ENCODE data around the gene SARDH. TPM values are rescaled to one million over a fixed set of nuclear protein-coding genes. Genes with fewer than 3 reads are reported as not detected.

Gene SARDH
- total and polyA plus RNA-seq, 7 donors: 0.49 to 3.0 (median 1.9) TPM; not detected in 1

GRCh38 chr9:133664173-133665050, 73.7 kb downstream of the SARDH start:
- TF ChIP-seq, protein P1, sequence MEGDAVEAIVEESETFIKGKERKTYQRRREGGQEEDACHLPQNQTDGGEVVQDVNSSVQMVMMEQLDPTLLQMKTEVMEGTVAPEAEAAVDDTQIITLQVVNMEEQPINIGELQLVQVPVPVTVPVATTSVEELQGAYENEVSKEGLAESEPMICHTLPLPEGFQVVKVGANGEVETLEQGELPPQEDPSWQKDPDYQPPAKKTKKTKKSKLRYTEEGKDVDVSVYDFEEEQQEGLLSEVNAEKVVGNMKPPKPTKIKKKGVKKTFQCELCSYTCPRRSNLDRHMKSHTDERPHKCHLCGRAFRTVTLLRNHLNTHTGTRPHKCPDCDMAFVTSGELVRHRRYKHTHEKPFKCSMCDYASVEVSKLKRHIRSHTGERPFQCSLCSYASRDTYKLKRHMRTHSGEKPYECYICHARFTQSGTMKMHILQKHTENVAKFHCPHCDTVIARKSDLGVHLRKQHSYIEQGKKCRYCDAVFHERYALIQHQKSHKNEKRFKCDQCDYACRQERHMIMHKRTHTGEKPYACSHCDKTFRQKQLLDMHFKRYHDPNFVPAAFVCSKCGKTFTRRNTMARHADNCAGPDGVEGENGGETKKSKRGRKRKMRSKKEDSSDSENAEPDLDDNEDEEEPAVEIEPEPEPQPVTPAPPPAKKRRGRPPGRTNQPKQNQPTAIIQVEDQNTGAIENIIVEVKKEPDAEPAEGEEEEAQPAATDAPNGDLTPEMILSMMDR (IDR thresholded peaks at IDR 0.05): no peak
- TF ChIP-seq POLR2A (IDR thresholded peaks at IDR 0.05) (no peak), EP300 (IDR thresholded peaks at IDR 0.05) (no peak), POLR2AphosphoS5 (IDR thresholded peaks at IDR 0.05) (no peak)
- H3K4me1 ChIP-seq: peaks cover 0 to 3% (median 1%) of the 10 kb centered on the region in 4 donors
- H3K4me3 ChIP-seq: no peak overlapping the region
- intact Hi-C loops (cut with DNase I): no loop called here
- H3K9me3 ChIP-seq: no peaks in the 10 kb centered on the region
- H3K27me3 ChIP-seq: peaks cover 0 to 32% (median 0%) of the 10 kb centered on the region in 3 donors
- WGBS, 2 donors: 60 to 77% methylated on average over 27 of the region's 27 CpGs
- no peak for DNase-seq
- H3K27ac ChIP-seq: no peak overlapping the region
- H3K36me3 ChIP-seq: no peaks in the 10 kb centered on the region

DNA sequence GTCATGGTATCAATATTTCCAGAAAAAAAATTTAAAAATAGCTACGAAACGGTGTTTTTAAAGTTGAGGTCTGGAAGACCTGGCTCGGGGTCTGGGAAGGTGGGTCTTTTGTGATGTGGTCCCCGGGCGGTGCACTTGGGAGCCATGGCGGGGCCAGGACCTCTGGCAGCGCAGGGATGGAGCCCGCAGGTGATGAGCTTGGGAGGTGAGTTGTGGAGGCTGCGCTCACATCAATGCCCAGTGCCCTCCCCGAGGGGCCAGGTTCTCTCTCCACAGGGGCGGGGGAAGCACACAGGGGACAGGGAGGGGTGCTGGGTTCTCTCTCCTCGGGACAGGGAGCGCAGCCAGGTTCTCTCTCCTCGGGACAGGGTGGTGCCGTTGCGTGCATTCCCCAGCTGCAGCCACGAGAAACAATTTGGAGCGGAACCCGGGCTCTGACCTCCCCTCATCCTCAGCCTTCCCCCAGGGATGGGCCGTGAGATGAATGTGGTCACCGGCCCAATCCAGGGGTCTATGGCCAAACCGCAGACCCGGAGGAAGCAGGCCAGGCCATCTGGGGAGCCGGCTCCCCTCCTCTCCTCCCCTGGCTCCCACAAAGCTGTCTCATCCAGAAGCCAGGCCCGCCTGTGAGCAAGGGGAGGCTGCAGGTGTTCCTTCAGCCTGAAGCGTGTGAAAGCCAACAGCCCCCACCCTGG, 76.2 kb downstream of the SARDH start:
- intact Hi-C loops (cut with DNase I): no loop called here
- no peak for DNase-seq
- WGBS, 2 donors: 79 to 85% methylated on average over 26 of the region's 26 CpGs
- H3K4me3 ChIP-seq: no peak overlapping the region
- H3K36me3 ChIP-seq: no peaks in the 10 kb centered on the region
- no peak overlapping the region for H3K27ac ChIP-seq
- no peak for TF ChIP-seq EP300 (IDR thresholded peaks at IDR 0.05)
- TF ChIP-seq POLR2A (IDR thresholded peaks at IDR 0.05): no peak
- TF ChIP-seq, protein P1 (IDR thresholded peaks at IDR 0.05): no peak
- no peak for TF ChIP-seq POLR2AphosphoS5 (IDR thresholded peaks at IDR 0.05)
- H3K27me3 ChIP-seq: peaks cover 0 to 54% (median under 1%) of the 10 kb centered on the region in 3 donors
- H3K9me3 ChIP-seq: no peaks in the 10 kb centered on the region
- peaks cover 0 to 19% (median 16%) of the 10 kb centered on the region in 4 donors for H3K4me1 ChIP-seq

DNA sequence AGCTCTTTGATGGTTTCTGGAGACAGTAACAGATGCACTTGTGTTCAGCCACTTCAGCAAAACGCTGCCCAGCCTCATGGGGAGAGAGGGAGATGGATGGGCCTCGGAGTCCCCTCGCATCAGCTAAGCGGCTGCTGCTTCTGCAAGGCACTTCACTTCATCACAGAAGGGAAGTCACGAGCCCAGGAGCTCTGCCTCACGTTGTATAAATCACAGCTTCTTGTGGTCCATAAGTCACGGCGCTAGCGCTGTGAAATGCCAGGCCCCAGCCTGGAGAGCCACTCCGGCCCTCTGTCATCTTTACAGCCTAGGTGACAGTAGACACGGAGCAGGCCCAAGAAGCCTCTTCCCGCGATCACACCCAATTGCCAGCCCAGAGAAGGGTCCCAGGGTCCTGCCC, 78.6 kb downstream of the SARDH start:
- H3K27me3 ChIP-seq: peaks cover 0 to 79% (median 25%) of the 10 kb centered on the region in 3 donors
- WGBS, 2 donors: 53 to 61% methylated on average over 13 of the region's 13 CpGs
- H3K9me3 ChIP-seq: no peaks in the 10 kb centered on the region
- H3K4me3 ChIP-seq: no peak overlapping the region
- TF ChIP-seq EP300 (IDR thresholded peaks at IDR 0.05) (no peak), POLR2A (IDR thresholded peaks at IDR 0.05) (no peak), POLR2AphosphoS5 (IDR thresholded peaks at IDR 0.05) (no peak)
- intact Hi-C loops (cut with DNase I): loop anchor here (5.0 kb wide), 1 partner anchor 72 kb away; no protein-coding TSS in a partner anchor
- H3K36me3 ChIP-seq: no peaks in the 10 kb centered on the region
- no peak overlapping the region for H3K27ac ChIP-seq
- H3K4me1 ChIP-seq: peaks cover 0 to 19% (median 16%) of the 10 kb centered on the region in 4 donors
- no peak for DNase-seq

DNA sequence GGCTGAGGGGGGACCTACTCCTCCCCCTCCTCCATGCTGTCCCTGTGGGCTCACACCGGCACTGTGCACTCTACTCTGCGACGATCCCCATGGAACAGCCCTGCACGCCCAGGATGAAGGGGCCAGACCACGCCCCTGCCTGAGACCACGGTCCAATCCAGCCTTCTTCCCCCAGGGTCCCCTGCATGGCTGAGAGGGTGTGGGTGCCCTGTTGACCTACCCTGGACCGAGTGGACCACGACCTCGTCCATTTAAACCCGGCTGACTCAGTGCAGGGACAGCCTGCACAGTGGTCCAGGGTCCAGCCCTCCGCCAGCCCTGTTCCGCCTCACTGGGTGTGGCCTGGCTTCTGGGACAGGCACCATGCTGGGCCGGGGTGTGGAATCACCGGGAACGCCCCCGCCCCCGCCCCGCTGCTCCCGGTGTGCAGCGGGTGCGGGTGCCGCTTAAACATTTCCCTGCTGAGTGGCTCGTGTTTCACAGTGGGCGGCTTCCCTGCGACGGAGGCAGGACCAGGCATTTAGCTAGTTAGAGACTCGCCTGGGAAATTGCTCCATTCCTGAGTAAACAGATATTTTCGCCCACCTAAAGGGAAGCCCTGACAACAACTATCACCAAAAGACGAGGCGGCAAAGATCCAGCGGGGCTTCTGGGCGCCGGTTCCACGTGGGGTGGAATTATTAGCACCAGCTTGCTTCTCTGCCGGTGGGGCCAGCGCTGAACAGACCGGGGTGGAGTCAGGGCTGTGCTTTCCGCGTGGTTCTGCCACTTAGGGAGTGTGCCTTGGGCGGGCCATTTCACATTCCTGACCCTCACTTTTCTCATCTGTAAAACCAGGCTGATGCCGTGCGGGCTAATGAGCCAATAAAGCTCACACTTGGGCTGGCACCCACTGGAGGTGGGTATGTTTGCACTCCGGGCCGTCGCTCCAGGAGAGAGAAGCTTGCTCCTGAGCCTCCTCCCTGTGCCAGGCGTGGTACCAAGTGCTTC, 79.4 kb downstream of the SARDH start:
- DNase-seq: no peak
- Histone ChIP-seq H3K9me3 (no peaks in the 10 kb centered on the region), H3K4me1 (peaks cover 0 to 19% (median 16%) of the 10 kb centered on the region in 4 donors), H3K27ac (no peak overlapping the region), H3K36me3 (no peaks in the 10 kb centered on the region), H3K27me3 (peaks cover 0 to 86% (median 33%) of the 10 kb centered on the region in 3 donors), H3K4me3 (peak overlapping the region in 3 of 4 donors; percentile 20 to 31 (median 23))
- intact Hi-C loops (cut with DNase I): loop anchor here (5.0 kb wide), 1 partner anchor 71 kb away; no protein-coding TSS in a partner anchor
- TF ChIP-seq POLR2AphosphoS5 (IDR thresholded peaks at IDR 0.05): no peak
- TF ChIP-seq, protein P1 (IDR thresholded peaks at IDR 0.05): no peak
- no peak for TF ChIP-seq POLR2A (IDR thresholded peaks at IDR 0.05)
- TF ChIP-seq EP300 (IDR thresholded peaks at IDR 0.05): no peak
- 4 to 10% methylated on average over 46 of the region's 46 CpGs for WGBS, 2 donors
